Vagina (tissue), 2 donors: Measurements from ENCODE around the gene TMEM232.

Experiments used
- POLR2A ChIP-seq, 2 donors: fragments of 450-650 bp; IDR thresholded peaks; one replicate each; pipeline ENCODE4 v1.6.1; 2017; ENCODE audit warnings: antibody characterized with exemption in 2 of 2, mild to moderate bottlenecking in 2 of 2, moderate library complexity in 2 of 2
- POLR2AphosphoS5 ChIP-seq, 2 donors: sonication (generic); formaldehyde crosslinking; IDR thresholded peaks; one replicate each; pipeline ENCODE4 v1.9.0; 2017; ENCODE audit warnings: antibody characterized with exemption in 2 of 2, mild to moderate bottlenecking in 2 of 2, low read depth in 1 of 2; ENCODE audit not compliant: insufficient read depth in 1 of 2
- TF ChIP-seq, protein P1 (sequence below), 3 experiments: fragments of 450-650 bp in 2 of 3; fragments of 200-600 bp in 1 of 3; sonication (generic) in 1 of 3; IDR thresholded peaks; one replicate each; pipeline ENCODE4 v1.5.1; 2017 to 2019; ENCODE audit warnings: antibody characterized with exemption in 3 of 3, mild to moderate bottlenecking in 2 of 3, moderate library complexity in 2 of 3

DNA sequence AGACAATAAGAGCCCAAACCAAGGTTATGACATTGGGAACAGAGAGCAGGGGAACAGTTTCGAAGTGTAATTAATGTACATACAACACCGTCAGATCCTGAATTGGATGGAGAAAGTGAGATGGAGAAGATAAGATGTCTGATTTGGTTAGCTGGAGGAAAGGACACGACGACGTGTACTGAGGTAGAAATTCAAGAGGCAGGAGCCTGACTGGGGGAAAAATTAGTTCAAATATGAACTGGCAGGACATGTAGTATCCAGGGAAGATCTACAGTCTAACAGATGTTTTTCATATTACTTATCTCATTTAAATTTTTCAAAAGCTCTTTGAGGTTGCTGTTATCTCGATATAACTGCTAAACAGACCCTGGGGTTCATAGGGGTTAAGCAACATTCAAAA is 114.7 kb downstream of the TMEM232 start:
- TF ChIP-seq, protein P1, sequence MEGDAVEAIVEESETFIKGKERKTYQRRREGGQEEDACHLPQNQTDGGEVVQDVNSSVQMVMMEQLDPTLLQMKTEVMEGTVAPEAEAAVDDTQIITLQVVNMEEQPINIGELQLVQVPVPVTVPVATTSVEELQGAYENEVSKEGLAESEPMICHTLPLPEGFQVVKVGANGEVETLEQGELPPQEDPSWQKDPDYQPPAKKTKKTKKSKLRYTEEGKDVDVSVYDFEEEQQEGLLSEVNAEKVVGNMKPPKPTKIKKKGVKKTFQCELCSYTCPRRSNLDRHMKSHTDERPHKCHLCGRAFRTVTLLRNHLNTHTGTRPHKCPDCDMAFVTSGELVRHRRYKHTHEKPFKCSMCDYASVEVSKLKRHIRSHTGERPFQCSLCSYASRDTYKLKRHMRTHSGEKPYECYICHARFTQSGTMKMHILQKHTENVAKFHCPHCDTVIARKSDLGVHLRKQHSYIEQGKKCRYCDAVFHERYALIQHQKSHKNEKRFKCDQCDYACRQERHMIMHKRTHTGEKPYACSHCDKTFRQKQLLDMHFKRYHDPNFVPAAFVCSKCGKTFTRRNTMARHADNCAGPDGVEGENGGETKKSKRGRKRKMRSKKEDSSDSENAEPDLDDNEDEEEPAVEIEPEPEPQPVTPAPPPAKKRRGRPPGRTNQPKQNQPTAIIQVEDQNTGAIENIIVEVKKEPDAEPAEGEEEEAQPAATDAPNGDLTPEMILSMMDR (IDR thresholded peaks at IDR 0.05) = no peak
- no peak for TF ChIP-seq POLR2AphosphoS5 (IDR thresholded peaks at IDR 0.05; ENCODE audit: insufficient read depth in 1 of 2, low read depth in 1 of 2)
- TF ChIP-seq POLR2A (IDR thresholded peaks at IDR 0.05) = no peak
